GM12878 (cell line): ENCODE measurements around the gene TMEM253. TPM values are rescaled to one million over a fixed set of nuclear protein-coding genes. Genes with fewer than 3 reads are reported as not detected.

Experiments used
- ATAC-seq: fragments of 200-7000 bp; cut with Tn5 transposase; 3 replicates; pipeline ENCODE4 v1.9.1; 2020; ENCODE audit warnings: mild to moderate bottlenecking, moderate library complexity
- BruUV-seq: library from RNA; stranded (reverse); fragments of 400-500 nt; replicated peaks from 2 replicates; lab custom pipeline; 2021; lab: Mats Ljungman, UMichigan
- CTCF ChIA-PET: fragments of 300-600 bp; sonication (Branson Sonifier 250); formaldehyde crosslinking; extraction: SDS; loops from one replicate; lab custom pipeline; 2021; ENCODE audit warnings: inconsistent platforms; lab: Yijun Ruan, JAX
- POLR2A ChIA-PET: fragments of 350-600 bp; formaldehyde crosslinking; extraction: SDS; loops from one replicate; lab custom pipeline; 2021; ENCODE audit warnings: inconsistent platforms; lab: Charles Lee
- RAD21 ChIA-PET: fragments of 300-600 bp; sonication (Branson Sonifier 250); formaldehyde crosslinking; loops from one replicate; lab custom pipeline; 2023; ENCODE audit warnings: antibody characterized with exemption; ENCODE audit not compliant: unreplicated experiment; lab: Charles Lee
- SMC1A ChIA-PET: fragments of 300-600 bp; sonication (Branson Sonifier 250); formaldehyde crosslinking; loops from one replicate; lab custom pipeline; 2023; ENCODE audit not compliant: unreplicated experiment, uncharacterized antibody; lab: Charles Lee
- DNase-seq: peaks from one replicate; pipeline ENCODE4 v3.0.0-alpha.2; 2011; ENCODE audit warnings: low read depth, low spot score
- FAIRE-seq: peaks from 3 replicates; lab custom pipeline; 2011; peaks lifted over from hg19 to GRCh38; lab: Jason Lieb, UNC
- H2AFZ ChIP-seq: 2 replicates; pipeline ENCODE4 v1.6.0; 2011; ENCODE audit warnings: low read depth, low read length, control low read depth; ENCODE audit not compliant: control insufficient read depth
- H3K27ac ChIP-seq: 2 replicates; pipeline ENCODE4 v1.5.1; 2011; ENCODE audit warnings: control low read depth; ENCODE audit not compliant: control insufficient read depth, insufficient read depth
- H3K27me3 ChIP-seq, 2 experiments: replicated peaks in 1 of 2; 2 replicates each; pipeline versions ENCODE4 v1.6.0 to v1.6.1; 2011; ENCODE audit warnings: low read length in 1 of 2; ENCODE audit not compliant: control insufficient read depth in 2 of 2, insufficient read depth in 2 of 2
- H3K36me3 ChIP-seq, 2 experiments: 2 replicates each; pipeline ENCODE4 v1.5.1; 2011; ENCODE audit warnings: low read length in 1 of 2; ENCODE audit not compliant: control insufficient read depth in 2 of 2, insufficient read depth in 2 of 2
- H3K4me1 ChIP-seq: 2 replicates; pipeline ENCODE4 v1.6.1; 2011; ENCODE audit warnings: mild to moderate bottlenecking, low read length, moderate library complexity, mixed read lengths; ENCODE audit not compliant: control insufficient read depth, insufficient read depth
- H3K4me2 ChIP-seq: 2 replicates; pipeline ENCODE4 v1.6.0; 2011; ENCODE audit warnings: control low read depth; ENCODE audit not compliant: control insufficient read depth, insufficient read depth
- H3K4me3 ChIP-seq: fragments of 200-600 bp; sonication (generic); 2 replicates; pipeline ENCODE4 v1.5.1; 2016
- H3K79me2 ChIP-seq: 2 replicates; pipeline ENCODE4 v1.6.0; 2011; ENCODE audit warnings: low read length; ENCODE audit not compliant: control insufficient read depth, insufficient read depth
- H3K9ac ChIP-seq: 2 replicates; pipeline ENCODE4 v1.8.0; 2011; ENCODE audit warnings: low read length, control low read depth, mixed read lengths; ENCODE audit not compliant: control insufficient read depth, insufficient read depth
- H3K9me3 ChIP-seq: replicated peaks from 3 replicates; pipeline ENCODE4 v1.5.1; 2011; ENCODE audit warnings: mild to moderate bottlenecking, low read length; ENCODE audit not compliant: control insufficient read depth, insufficient read depth
- H4K20me1 ChIP-seq: 2 replicates; pipeline ENCODE4 v1.6.0; 2011; ENCODE audit not compliant: control insufficient read depth, insufficient read depth
- ATF7 ChIP-seq: fragments of 450-650 bp; IDR thresholded peaks from 2 replicates; pipeline ENCODE4 v1.6.1; 2016; ENCODE audit warnings: low read depth, mild to moderate bottlenecking
- CBX3 ChIP-seq: fragments of 200-600 bp; sonication (generic); IDR thresholded peaks from 2 replicates; pipeline ENCODE4 v1.6.1; 2016; ENCODE audit warnings: low read depth, borderline replicate concordance
- DPF2 ChIP-seq: fragments of 450-650 bp; IDR thresholded peaks from 2 replicates; pipeline ENCODE4 v1.6.1; 2017; ENCODE audit warnings: mild to moderate bottlenecking
- EGR1 ChIP-seq, 2 experiments: IDR thresholded peaks; 1 replicate in 1 of 2; 2 replicates in 1 of 2; pipeline ENCODE4 v1.6.1; 2011 to 2012; ENCODE audit warnings: low read depth in 2 of 2, low read length in 2 of 2, borderline replicate concordance in 1 of 2, mild to moderate bottlenecking in 1 of 2, moderate library complexity in 1 of 2
- ETV6 ChIP-seq, 2 experiments: fragments of 450-650 bp in 1 of 2; IDR thresholded peaks in 1 of 2; conservative IDR thresholded peaks in 1 of 2; 2 replicates each; pipeline ENCODE4 v1.6.1; 2014; ENCODE audit warnings: antibody characterized with exemption in 1 of 2, borderline replicate concordance in 1 of 2, low read depth in 1 of 2, mild to moderate bottlenecking in 1 of 2, moderate library complexity in 1 of 2
- GATAD2B ChIP-seq: fragments of 450-650 bp; conservative IDR thresholded peaks from 2 replicates; pipeline ENCODE4 v1.6.1; 2017; ENCODE audit warnings: low read depth, mild to moderate bottlenecking, moderate library complexity
- IKZF1 ChIP-seq: fragments of 450-650 bp; conservative IDR thresholded peaks from 2 replicates; pipeline ENCODE4 v1.6.1; 2017; ENCODE audit warnings: antibody characterized with exemption, mild to moderate bottlenecking
- IKZF2 ChIP-seq, 2 experiments: fragments of 450-650 bp; IDR thresholded peaks; 2 replicates each; pipeline ENCODE4 v1.6.1; 2017; ENCODE audit warnings: mild to moderate bottlenecking in 2 of 2, moderate library complexity in 2 of 2
- MEF2B ChIP-seq: fragments of 450-650 bp; IDR thresholded peaks from 2 replicates; pipeline ENCODE4 v1.6.1; 2018; ENCODE audit warnings: mild to moderate bottlenecking, moderate library complexity; ENCODE audit not compliant: partially characterized antibody, poor library complexity, severe bottlenecking
- NBN ChIP-seq: fragments of 450-650 bp; IDR thresholded peaks from 2 replicates; pipeline ENCODE4 v1.6.1; 2016
- NFXL1 ChIP-seq: fragments of 450-650 bp; IDR thresholded peaks from 2 replicates; pipeline ENCODE4 v1.6.1; 2017; ENCODE audit warnings: antibody characterized with exemption, mild to moderate bottlenecking, borderline replicate concordance
- NR2F1 ChIP-seq: fragments of 450-650 bp; conservative IDR thresholded peaks from 2 replicates; pipeline ENCODE4 v1.6.1; 2017; ENCODE audit warnings: mild to moderate bottlenecking
- PAX5 ChIP-seq: IDR thresholded peaks from 2 replicates; pipeline ENCODE4 v1.6.1; 2011; ENCODE audit warnings: low read depth, low read length, borderline replicate concordance
- RUNX3 ChIP-seq: IDR thresholded peaks from 2 replicates; pipeline ENCODE4 v1.6.1; 2012; ENCODE audit warnings: low read length, inconsistent platforms
- SP1 ChIP-seq: IDR thresholded peaks from one replicate; pipeline ENCODE4 v1.6.1; 2011; ENCODE audit warnings: low read depth, low read length
- TCF12 ChIP-seq: IDR thresholded peaks from 2 replicates; pipeline ENCODE4 v1.6.1; 2011; ENCODE audit warnings: low read depth, mild to moderate bottlenecking, low read length
- YBX1 ChIP-seq: fragments of 450-650 bp; IDR thresholded peaks from 2 replicates; pipeline ENCODE4 v1.6.1; 2016; ENCODE audit warnings: antibody characterized with exemption
- whole genome bisulfite sequencing: methylation state at CpG from one replicate; pipeline ENCODE4 v1.1.6; 2016; ENCODE audit warnings: low lambda C conversion rate; ENCODE audit not compliant: insufficient replicate concordance, insufficient coverage; ENCODE audit errors: missing lambda C conversion rate; 5-methylcytosine and 5-hydroxymethylcytosine counted together
- in situ Hi-C: fragments of 300-500 bp; cut with MboI; formaldehyde crosslinking; loops from 9 replicates; pipeline ENCODE4 v1.14.3; 2018; ENCODE audit warnings: mixed read lengths
- intact Hi-C: fragments of 100-400 bp; cut with micrococcal nuclease; formaldehyde crosslinking; loops from one replicate; pipeline ENCODE4 v1.14.2; 2022; ENCODE audit not compliant: unreplicated experiment
- polyA plus RNA-seq, 11 experiments: library from polyadenylated mRNA; depleted of rRNA in 4 of 11; unstranded in 6 of 11; stranded (reverse) in 5 of 11; fragments of >200 nt; fragmentation: Nextera tagmentation in 4 of 11; fragmentation: Illumina TruSeq in 1 of 11; extraction: Ambion mirVana in 4 of 11; extraction: Trizol in 1 of 11; gene quantifications; 1 replicate in 1 of 11; 2 replicates in 10 of 11; pipeline versions ENCODE4 v1.2.1 to v1.2.3, GENCODE V29; 2011 to 2016; ENCODE audit warnings: inconsistent platforms in 2 of 11, missing spikeins in 2 of 11, low read depth in 1 of 11
- total RNA-seq, 4 experiments: library from RNA; depleted of rRNA in 3 of 4; stranded (reverse); fragments of >200 nt in 3 of 4; fragmentation: Illumina TruSeq in 1 of 4; extraction: Trizol in 1 of 4; gene quantifications; 2 replicates each; pipeline versions ENCODE4 v1.2.1 to v1.2.3, GENCODE V29; 2013 to 2021
- TF ChIP-seq, protein P1 (sequence below): fragments of 450-650 bp; IDR thresholded peaks from 2 replicates; pipeline ENCODE4 v1.6.1; 2016; ENCODE audit warnings: mild to moderate bottlenecking
- TF ChIP-seq, protein P2 (sequence below): IDR thresholded peaks from 2 replicates; pipeline ENCODE4 v1.6.1; 2011; ENCODE audit warnings: borderline replicate concordance, low read depth, mild to moderate bottlenecking, moderate library complexity, mixed read lengths, low read length; ENCODE audit not compliant: insufficient read depth; ENCODE audit errors: extremely low read length

Gene TMEM253
- total and polyA plus RNA-seq, 10 of the 15 experiments (the other 5 are each of a cell fraction or from before 2014, with no cell fraction given), result 0.11 to 0.48 TPM; not detected in 8

DNA sequence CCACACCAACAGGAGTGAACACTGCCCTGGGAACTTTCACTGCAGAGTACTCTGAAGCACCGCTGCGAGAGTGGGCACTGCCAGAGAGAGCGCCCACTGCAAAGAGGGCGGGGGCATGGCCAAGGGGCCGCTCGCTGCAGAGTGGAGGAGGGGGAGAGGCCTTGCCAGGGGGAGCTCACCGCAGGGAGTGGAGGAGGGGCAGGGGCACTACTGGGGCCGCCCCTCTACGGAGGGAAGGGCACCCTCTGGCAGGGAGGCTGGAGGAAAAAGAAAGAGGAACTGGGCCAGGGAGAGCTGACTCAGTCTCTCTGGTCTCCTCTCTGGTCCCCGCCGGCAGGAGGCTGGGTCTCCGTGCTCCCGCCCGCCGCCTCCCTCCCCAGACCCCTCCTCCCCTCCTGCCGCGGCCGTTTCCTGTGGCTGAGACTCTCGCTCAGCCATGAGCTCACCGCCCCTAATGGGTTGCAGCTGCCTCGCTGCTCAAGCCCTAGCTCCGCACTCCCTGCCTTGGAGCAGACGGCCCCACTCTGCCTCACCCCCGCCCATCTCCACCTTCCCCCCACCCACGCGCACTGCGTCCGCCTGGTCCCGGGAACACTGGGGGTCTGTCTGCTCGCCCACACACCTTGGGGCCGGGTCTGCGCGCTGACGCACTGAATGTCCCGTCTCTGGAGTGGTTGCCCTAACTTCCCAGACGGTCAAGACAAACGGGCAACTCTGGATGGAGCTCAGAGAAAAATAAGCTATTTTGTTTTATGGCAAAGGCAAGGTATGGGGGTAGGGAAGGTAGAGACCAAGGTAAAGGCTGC lies 29.4 kb upstream of the TMEM253 start:
- peak; percentile 82 for ATAC-seq
- Histone ChIP-seq H3K27me3 (peaks cover 9 to 20% of the 10 kb centered on the region in 2 experiments), H3K79me2 (no peaks in the 10 kb centered on the region), H3K9ac (no peak overlapping the region; the same call in 1 of the 2 replicates), H2AFZ (peak overlapping the region; percentile 18; the same call in 1 of the 2 replicates), H4K20me1 (no peaks in the 10 kb centered on the region), H3K4me2 (peak overlapping the region; percentile 67), H3K9me3 (no peaks in the 10 kb centered on the region), H3K4me1 (peaks cover 29% of the 10 kb centered on the region), H3K4me3 (peak overlapping the region; percentile 67), H3K27ac (no peak overlapping the region), H3K36me3 (no peaks in the 10 kb centered on the region)
- BruUV-seq, result no TSS peak
- CTCF ChIA-PET, result interaction anchor here (0.7 to 5.6 kb wide), 12 partner anchors 8 to 100 kb away, joined by 3 to 100 read pairs (median 8); partner anchors contain the start of gene TMEM253
- intact Hi-C loops (loop anchor here (1.0 kb wide), 1 partner anchor 33 kb away; no protein-coding TSS in a partner anchor), in situ Hi-C loops (no loop called here)
- WGBS, result 2% methylated on average over 27 of the region's 37 CpGs
- SMC1A ChIA-PET, result interaction anchor here (0.6 to 3.1 kb wide), 8 partner anchors 8 to 427 kb away, joined by 3 to 30 read pairs (median 6); no protein-coding TSS in a partner anchor
- POLR2A ChIA-PET, result interaction anchor here (0.6 to 2.6 kb wide), 4 partner anchors 33 to 1721 kb away, joined by 3 to 21 read pairs (median 5); no protein-coding TSS in a partner anchor
- FAIRE-seq, result peak; percentile 52
- RAD21 ChIA-PET, result interaction anchor here (0.6 to 3.0 kb wide), 13 partner anchors 18 to 1202 kb away, joined by 3 to 42 read pairs (median 7); no protein-coding TSS in a partner anchor
- DNase-seq, result peak; percentile 51
- TF ChIP-seq YBX1 (no peak), DPF2 (peak; percentile 51; the same call in 1 of the 2 replicates), RUNX3 (peak; percentile 22; the same call in 1 of the 2 replicates), NR2F1 (0 out of 2 replicates have a peak, but pooled peaks have one; percentile 26), NFXL1 (peak; percentile 97), EGR1 (IDR thresholded peaks at IDR 0.05; ENCODE audit: borderline replicate concordance in 1 of 2, low read depth in 2 of 2, low read length in 2 of 2) (0 out of 3 replicates have a peak, but pooled peaks of 1 of the 2 experiments have one; percentile 44), TCF12 (peak; percentile 78; the same call in 1 of the 2 replicates), CBX3 (no peak), SP1 (no peak), ATF7 (peak; percentile 44; the same call in 1 of the 2 replicates), IKZF2 (IDR thresholded peaks at IDR 0.05) (peak; percentile 39 to 40; a peak in 3 of 4 replicates), IKZF1 (peak; percentile 66), ETV6 (conservative IDR thresholded peaks at IDR 0.05 in 1 of 2, IDR thresholded peaks at IDR 0.05 in 1 of 2; ENCODE audit: borderline replicate concordance in 1 of 2, low read depth in 1 of 2) (no peak), GATAD2B (peak; percentile 79), PAX5 (peak; percentile 11; the same call in 1 of the 2 replicates), NBN (peak; percentile 75; the same call in 1 of the 2 replicates), MEF2B (peak; percentile 36)
- TF ChIP-seq, protein P1, sequence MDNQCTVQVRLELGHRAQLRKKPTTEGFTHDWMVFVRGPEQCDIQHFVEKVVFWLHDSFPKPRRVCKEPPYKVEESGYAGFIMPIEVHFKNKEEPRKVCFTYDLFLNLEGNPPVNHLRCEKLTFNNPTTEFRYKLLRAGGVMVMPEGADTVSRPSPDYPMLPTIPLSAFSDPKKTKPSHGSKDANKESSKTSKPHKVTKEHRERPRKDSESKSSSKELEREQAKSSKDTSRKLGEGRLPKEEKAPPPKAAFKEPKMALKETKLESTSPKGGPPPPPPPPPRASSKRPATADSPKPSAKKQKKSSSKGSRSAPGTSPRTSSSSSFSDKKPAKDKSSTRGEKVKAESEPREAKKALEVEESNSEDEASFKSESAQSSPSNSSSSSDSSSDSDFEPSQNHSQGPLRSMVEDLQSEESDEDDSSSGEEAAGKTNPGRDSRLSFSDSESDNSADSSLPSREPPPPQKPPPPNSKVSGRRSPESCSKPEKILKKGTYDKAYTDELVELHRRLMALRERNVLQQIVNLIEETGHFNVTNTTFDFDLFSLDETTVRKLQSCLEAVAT, result no peak
- TF ChIP-seq, protein P2, sequence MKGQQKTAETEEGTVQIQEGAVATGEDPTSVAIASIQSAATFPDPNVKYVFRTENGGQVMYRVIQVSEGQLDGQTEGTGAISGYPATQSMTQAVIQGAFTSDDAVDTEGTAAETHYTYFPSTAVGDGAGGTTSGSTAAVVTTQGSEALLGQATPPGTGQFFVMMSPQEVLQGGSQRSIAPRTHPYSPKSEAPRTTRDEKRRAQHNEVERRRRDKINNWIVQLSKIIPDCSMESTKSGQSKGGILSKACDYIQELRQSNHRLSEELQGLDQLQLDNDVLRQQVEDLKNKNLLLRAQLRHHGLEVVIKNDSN, result no peak
